ENCODE results near the gene GIMAP1.

The GIMAP1 gene

DNA sequence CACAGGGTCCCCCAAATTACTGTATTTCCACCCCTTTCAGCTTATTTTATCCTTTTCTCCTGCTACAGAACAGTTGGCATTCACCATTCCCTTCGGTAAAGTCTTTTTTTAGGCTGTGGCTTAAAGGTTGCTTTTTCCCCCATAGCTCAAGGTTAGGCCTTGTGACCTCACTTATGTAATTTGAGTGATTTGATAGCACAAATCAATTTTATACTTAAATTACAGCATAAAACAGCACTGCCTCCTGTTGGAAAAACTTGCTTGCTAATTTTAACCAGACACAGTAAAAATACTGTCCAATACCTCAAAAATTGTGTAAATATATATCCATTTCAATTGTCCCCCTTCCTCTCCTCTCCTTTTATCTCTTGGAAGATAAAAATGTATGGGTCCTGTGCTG lies 7.1 kb downstream of the GIMAP1 start:
- H3K9me3 ChIP-seq (ENCODE audit: control insufficient read depth in 1 of 2, low read length in 2 of 2), result peaks cover 4 to 7% of the 10 kb centered on the region in 2 donors
- H3K36me3 ChIP-seq (ENCODE audit: control insufficient read depth in 1 of 2, insufficient read depth in 2 of 2, low read length in 2 of 2), result peaks cover 0 to 9% of the 10 kb centered on the region in 2 donors
- no peak overlapping the region for H3K27ac ChIP-seq (ENCODE audit: low read length)
- no peaks in the 10 kb centered on the region for H3K4me1 ChIP-seq (ENCODE audit: control insufficient read depth in 1 of 2, insufficient read depth in 2 of 2, low read length in 2 of 2)
- H3K27me3 ChIP-seq (ENCODE audit: low read depth, low read length), result no peaks in the 10 kb centered on the region
- H3K4me3 ChIP-seq (ENCODE audit: low read depth in 1 of 2, low read length in 2 of 2), result no peak overlapping the region

DNA sequence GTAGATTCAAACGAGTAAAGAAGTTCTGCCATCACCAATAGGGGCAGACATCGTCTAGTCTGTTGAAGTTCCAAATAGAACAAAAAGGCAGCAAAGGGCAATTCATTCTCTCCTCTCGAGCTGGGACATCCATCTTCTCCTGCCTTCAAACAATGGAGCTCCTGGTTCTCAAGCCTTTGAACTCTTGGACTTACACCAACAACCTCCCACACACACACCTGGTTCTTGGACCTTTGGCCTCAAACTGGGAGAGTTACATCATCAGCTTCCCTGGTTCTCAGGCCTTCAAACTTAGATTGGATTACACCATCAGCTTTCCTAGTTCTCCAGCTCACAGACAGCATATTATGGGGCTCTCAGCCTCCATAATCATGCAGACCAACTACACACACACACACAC lies 11.0 kb downstream of the GIMAP1 start:
- H3K9me3 ChIP-seq (ENCODE audit: control insufficient read depth in 1 of 2, low read length in 2 of 2), result peaks cover 4 to 7% of the 10 kb centered on the region in 2 donors
- no peak overlapping the region for H3K4me3 ChIP-seq (ENCODE audit: low read depth in 1 of 2, low read length in 2 of 2)
- H3K27ac ChIP-seq (ENCODE audit: low read length), result no peak overlapping the region
- no peaks in the 10 kb centered on the region for H3K27me3 ChIP-seq (ENCODE audit: low read depth, low read length)
- no peaks in the 10 kb centered on the region for H3K36me3 ChIP-seq (ENCODE audit: control insufficient read depth in 1 of 2, insufficient read depth in 2 of 2, low read length in 2 of 2)
- no peaks in the 10 kb centered on the region for H3K4me1 ChIP-seq (ENCODE audit: control insufficient read depth in 1 of 2, insufficient read depth in 2 of 2, low read length in 2 of 2)

DNA sequence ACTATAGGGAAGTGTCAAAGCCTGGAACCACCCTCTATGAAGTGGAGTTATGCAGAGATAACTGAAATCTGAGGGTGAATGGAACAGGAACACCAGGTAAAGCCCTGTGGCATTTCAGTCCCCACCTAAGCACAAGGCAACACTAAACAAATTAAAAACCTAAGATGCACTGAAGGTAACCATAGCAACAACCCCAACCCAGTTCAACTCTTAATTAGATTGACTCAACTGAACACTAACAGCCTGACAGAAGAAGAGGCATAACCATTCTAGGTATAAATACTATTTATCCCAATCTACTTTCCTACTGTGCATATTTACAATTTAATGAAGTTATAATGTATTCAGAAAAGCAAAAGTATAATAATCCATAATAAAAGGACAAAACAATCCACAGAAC lies 11.6 kb downstream of the GIMAP1 start:
- H3K4me3 ChIP-seq (ENCODE audit: low read depth in 1 of 2, low read length in 2 of 2), result no peak overlapping the region
- no peaks in the 10 kb centered on the region for H3K36me3 ChIP-seq (ENCODE audit: control insufficient read depth in 1 of 2, insufficient read depth in 2 of 2, low read length in 2 of 2)
- H3K27me3 ChIP-seq (ENCODE audit: low read depth, low read length), result no peaks in the 10 kb centered on the region
- no peaks in the 10 kb centered on the region for H3K4me1 ChIP-seq (ENCODE audit: control insufficient read depth in 1 of 2, insufficient read depth in 2 of 2, low read length in 2 of 2)
- peaks cover 4 to 7% of the 10 kb centered on the region in 2 donors for H3K9me3 ChIP-seq (ENCODE audit: control insufficient read depth in 1 of 2, low read length in 2 of 2)
- H3K27ac ChIP-seq (ENCODE audit: low read length), result no peak overlapping the region

DNA sequence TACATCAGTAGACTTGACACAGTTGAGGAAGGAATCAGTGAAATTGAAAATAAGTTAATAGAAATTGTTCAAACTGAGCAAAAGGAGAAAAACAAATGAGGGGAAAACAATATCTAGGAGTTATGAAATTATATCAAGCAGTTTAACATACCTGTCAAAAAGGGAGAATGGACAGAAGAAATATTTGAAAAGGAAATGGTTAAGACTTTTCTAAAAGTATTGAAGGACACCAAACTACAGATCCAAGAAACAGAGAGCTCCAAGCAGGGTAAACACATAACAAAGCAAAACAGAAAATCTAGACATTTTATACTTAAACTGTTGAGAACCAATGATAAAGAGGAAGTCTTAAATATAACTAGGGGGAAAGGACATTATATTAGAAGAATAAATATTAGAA lies 12.2 kb downstream of the GIMAP1 start:
- no peak overlapping the region for H3K4me3 ChIP-seq (ENCODE audit: low read depth in 1 of 2, low read length in 2 of 2)
- no peaks in the 10 kb centered on the region for H3K36me3 ChIP-seq (ENCODE audit: control insufficient read depth in 1 of 2, insufficient read depth in 2 of 2, low read length in 2 of 2)
- peaks cover 4 to 7% of the 10 kb centered on the region in 2 donors for H3K9me3 ChIP-seq (ENCODE audit: control insufficient read depth in 1 of 2, low read length in 2 of 2)
- H3K27me3 ChIP-seq (ENCODE audit: low read depth, low read length), result no peaks in the 10 kb centered on the region
- H3K27ac ChIP-seq (ENCODE audit: low read length), result no peak overlapping the region
- H3K4me1 ChIP-seq (ENCODE audit: control insufficient read depth in 1 of 2, insufficient read depth in 2 of 2, low read length in 2 of 2), result no peaks in the 10 kb centered on the region

DNA sequence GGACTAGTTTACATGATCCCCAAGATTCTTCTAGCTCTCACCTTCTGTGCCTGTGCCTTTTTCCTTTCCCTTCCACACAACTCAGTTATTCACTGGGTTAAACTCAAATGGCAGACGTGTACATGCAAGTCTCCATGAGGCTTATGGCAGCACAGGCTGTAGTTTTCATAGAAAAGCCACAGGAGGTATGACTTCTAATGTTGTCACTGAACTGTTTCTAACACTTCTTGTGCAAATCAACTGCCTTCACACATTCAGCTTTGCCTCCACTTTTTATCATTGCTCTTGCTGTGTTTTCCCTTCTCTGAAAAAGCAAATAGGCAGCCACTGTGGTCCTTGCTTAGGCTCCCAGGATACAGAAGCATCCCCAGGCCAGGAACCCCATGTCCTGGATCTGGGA lies 15.5 kb downstream of the GIMAP1 start:
- Histone ChIP-seq H3K4me1 (ENCODE audit: control insufficient read depth in 1 of 2, insufficient read depth in 2 of 2, low read length in 2 of 2) (no peaks in the 10 kb centered on the region), H3K4me3 (ENCODE audit: low read depth in 1 of 2, low read length in 2 of 2) (no peak overlapping the region), H3K36me3 (ENCODE audit: control insufficient read depth in 1 of 2, insufficient read depth in 2 of 2, low read length in 2 of 2) (no peaks in the 10 kb centered on the region), H3K9me3 (ENCODE audit: control insufficient read depth in 1 of 2, low read length in 2 of 2) (peaks cover 3 to 4% of the 10 kb centered on the region in 2 donors), H3K27ac (ENCODE audit: low read length) (no peak overlapping the region), H3K27me3 (ENCODE audit: low read depth, low read length) (no peaks in the 10 kb centered on the region)

DNA sequence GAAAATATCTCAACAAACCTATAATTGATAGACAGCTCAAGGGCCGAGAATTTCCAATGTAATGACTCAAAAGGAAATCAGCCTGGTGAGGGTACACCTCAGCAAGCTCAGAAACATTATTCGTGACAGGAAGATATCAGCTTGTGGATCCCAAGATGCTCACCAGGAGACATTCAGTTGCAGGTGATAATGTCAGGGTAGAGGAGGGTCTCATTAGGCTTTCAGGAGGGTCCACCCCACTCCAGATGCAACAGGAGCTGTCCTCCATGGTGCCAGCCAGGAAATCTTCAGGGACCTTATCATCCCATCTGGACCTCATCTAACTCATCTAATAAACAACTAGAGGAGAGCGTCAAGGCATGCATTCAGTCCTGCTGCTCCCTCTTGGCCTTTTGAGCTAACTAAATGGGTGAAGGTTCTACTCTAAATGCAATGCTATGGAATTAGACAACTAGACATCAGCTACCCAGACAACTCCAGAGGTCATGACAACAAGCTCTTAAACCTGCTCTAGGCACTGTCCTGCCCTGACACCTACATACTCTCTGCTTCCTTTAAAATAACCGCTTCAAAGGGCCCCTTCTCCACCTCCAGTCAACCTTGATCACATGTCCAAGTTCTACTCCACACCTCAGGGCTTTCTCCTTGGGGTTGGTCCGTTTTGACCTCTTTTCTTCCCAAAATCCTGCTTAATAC lies 16.5 kb downstream of the GIMAP1 start:
- Histone ChIP-seq H3K4me1 (ENCODE audit: control insufficient read depth in 1 of 2, insufficient read depth in 2 of 2, low read length in 2 of 2) (no peaks in the 10 kb centered on the region), H3K9me3 (ENCODE audit: control insufficient read depth in 1 of 2, low read length in 2 of 2) (peaks cover 2% of the 10 kb centered on the region in 2 donors), H3K4me3 (ENCODE audit: low read depth in 1 of 2, low read length in 2 of 2) (no peak overlapping the region), H3K27me3 (ENCODE audit: low read depth, low read length) (no peaks in the 10 kb centered on the region), H3K36me3 (ENCODE audit: control insufficient read depth in 1 of 2, insufficient read depth in 2 of 2, low read length in 2 of 2) (no peaks in the 10 kb centered on the region), H3K27ac (ENCODE audit: low read length) (no peak overlapping the region)

DNA sequence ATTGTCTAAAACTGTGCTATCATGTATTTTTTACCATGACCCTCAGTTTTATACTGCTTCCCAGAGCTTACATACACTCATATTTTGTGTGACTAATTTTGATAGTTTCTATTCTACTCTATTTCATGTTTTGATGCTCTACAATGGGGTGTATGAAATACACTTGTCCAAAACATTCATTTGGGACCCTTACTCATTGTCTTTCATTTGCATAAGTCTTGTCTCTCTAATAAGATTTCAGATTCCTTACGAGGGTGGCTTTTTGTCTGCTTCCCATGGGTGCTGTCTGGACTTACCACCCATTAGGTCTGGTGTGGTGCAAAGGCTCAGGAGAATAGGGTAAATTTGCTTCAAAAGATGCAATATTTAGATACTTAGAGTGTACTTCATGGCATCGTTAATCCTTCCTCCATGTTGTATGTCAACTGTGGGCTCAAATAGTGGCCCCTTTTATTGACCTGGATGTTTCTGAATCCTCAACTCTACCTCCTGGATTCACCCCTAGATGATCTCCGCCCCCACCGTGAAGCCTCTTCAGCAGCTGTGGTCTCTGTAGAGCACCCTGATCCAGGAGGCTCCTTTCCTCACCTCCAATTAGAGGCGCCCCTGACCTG lies 17.2 kb downstream of the GIMAP1 start:
- Histone ChIP-seq H3K4me1 (ENCODE audit: control insufficient read depth in 1 of 2, insufficient read depth in 2 of 2, low read length in 2 of 2) (no peaks in the 10 kb centered on the region), H3K27ac (ENCODE audit: low read length) (no peak overlapping the region), H3K27me3 (ENCODE audit: low read depth, low read length) (no peaks in the 10 kb centered on the region), H3K4me3 (ENCODE audit: low read depth in 1 of 2, low read length in 2 of 2) (no peak overlapping the region), H3K9me3 (ENCODE audit: control insufficient read depth in 1 of 2, low read length in 2 of 2) (no peaks in the 10 kb centered on the region), H3K36me3 (ENCODE audit: control insufficient read depth in 1 of 2, insufficient read depth in 2 of 2, low read length in 2 of 2) (no peaks in the 10 kb centered on the region)

DNA sequence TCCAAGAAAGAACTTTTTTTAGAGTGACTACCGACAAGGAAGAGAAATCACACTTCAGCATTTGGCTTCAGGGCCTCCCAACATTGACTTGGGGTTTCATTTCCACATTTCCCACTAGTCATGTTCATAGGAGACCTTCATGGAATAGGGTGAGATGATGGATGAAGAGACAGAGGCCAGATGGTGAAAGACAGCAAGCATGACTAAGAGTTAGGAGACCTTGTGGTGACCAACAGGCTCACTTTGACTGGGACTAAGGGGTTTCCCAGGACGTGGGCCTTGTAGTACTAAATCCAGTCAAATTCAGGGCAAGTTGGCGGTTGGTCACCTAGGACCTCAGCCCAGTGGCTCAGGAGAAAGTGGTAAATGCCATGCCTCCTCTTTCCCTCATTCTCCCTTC lies 17.8 kb downstream of the GIMAP1 start:
- Histone ChIP-seq H3K9me3 (ENCODE audit: control insufficient read depth in 1 of 2, low read length in 2 of 2) (no peaks in the 10 kb centered on the region), H3K4me3 (ENCODE audit: low read depth in 1 of 2, low read length in 2 of 2) (no peak overlapping the region), H3K27ac (ENCODE audit: low read length) (no peak overlapping the region), H3K4me1 (ENCODE audit: control insufficient read depth in 1 of 2, insufficient read depth in 2 of 2, low read length in 2 of 2) (no peaks in the 10 kb centered on the region), H3K36me3 (ENCODE audit: control insufficient read depth in 1 of 2, insufficient read depth in 2 of 2, low read length in 2 of 2) (no peaks in the 10 kb centered on the region), H3K27me3 (ENCODE audit: low read depth, low read length) (no peaks in the 10 kb centered on the region)

DNA sequence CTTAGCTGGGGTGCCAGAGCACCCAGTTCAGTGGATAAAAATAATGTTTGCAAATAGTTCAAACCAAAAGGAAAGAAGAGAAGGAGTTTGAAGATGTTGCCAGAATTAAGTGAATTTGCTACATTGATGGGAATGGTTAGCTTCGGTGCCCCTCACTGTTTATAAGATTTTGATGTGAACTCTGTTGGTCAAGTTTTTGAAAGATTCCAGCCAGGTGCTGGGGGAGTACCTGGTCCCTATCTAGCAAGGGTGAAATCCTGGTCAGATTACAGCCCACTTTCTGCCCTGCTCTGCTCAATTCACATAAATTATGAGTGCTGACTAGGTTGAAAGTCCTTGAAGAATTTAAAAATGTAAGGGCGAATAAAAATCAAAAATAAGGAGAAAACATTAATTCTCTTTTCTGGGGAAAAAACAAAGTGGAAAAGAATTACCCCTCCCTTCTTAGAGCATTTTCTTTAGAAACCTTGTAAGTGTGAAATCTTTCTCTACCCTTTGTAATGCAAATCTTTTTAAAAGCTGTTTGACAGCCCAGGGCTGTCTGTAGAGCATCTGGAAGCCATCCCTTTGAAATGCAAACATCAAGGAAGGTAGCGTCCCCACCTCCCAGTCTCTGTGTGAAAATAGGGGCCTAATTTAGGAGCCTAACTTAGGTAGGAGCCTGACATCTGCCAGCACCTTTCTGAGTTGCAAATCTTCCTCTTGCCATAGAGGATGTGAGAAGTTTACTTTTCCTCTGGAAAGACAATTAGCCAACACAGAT lies 19.4 kb downstream of the GIMAP1 start:
- H3K27ac ChIP-seq (ENCODE audit: low read length), result peak overlapping the region; percentile 83
- no peak overlapping the region for H3K4me3 ChIP-seq (ENCODE audit: low read depth in 1 of 2, low read length in 2 of 2)
- no peaks in the 10 kb centered on the region for H3K36me3 ChIP-seq (ENCODE audit: control insufficient read depth in 1 of 2, insufficient read depth in 2 of 2, low read length in 2 of 2)
- H3K27me3 ChIP-seq (ENCODE audit: low read depth, low read length), result no peaks in the 10 kb centered on the region
- H3K9me3 ChIP-seq (ENCODE audit: control insufficient read depth in 1 of 2, low read length in 2 of 2), result no peaks in the 10 kb centered on the region
- H3K4me1 ChIP-seq (ENCODE audit: control insufficient read depth in 1 of 2, insufficient read depth in 2 of 2, low read length in 2 of 2), result no peaks in the 10 kb centered on the region

DNA sequence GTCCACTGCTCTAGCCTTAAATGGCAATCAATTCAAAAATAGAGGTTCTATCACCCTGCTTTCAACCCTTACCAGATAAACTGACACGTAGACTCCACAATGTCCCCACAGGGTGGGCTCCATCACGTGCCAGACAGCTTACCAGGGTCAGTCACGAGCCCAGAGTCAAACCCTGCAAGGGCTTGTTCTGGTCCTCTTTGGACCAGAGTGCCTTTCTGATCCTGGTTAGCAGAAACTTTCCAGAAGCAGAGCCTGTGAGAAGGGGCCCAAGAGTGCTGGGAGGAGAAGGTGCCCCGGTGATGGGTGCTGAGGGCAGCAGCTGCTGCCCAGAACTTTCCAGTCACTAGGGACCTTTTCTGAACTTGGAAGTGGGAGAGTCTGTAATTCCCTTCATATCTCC lies 20.5 kb downstream of the GIMAP1 start:
- Histone ChIP-seq H3K9me3 (ENCODE audit: control insufficient read depth in 1 of 2, low read length in 2 of 2) (no peaks in the 10 kb centered on the region), H3K36me3 (ENCODE audit: control insufficient read depth in 1 of 2, insufficient read depth in 2 of 2, low read length in 2 of 2) (no peaks in the 10 kb centered on the region), H3K27me3 (ENCODE audit: low read depth, low read length) (no peaks in the 10 kb centered on the region), H3K27ac (ENCODE audit: low read length) (peak overlapping the region; percentile 83), H3K4me1 (ENCODE audit: control insufficient read depth in 1 of 2, insufficient read depth in 2 of 2, low read length in 2 of 2) (no peaks in the 10 kb centered on the region), H3K4me3 (ENCODE audit: low read depth in 1 of 2, low read length in 2 of 2) (peak overlapping the region; percentile 31 to 67)

DNA sequence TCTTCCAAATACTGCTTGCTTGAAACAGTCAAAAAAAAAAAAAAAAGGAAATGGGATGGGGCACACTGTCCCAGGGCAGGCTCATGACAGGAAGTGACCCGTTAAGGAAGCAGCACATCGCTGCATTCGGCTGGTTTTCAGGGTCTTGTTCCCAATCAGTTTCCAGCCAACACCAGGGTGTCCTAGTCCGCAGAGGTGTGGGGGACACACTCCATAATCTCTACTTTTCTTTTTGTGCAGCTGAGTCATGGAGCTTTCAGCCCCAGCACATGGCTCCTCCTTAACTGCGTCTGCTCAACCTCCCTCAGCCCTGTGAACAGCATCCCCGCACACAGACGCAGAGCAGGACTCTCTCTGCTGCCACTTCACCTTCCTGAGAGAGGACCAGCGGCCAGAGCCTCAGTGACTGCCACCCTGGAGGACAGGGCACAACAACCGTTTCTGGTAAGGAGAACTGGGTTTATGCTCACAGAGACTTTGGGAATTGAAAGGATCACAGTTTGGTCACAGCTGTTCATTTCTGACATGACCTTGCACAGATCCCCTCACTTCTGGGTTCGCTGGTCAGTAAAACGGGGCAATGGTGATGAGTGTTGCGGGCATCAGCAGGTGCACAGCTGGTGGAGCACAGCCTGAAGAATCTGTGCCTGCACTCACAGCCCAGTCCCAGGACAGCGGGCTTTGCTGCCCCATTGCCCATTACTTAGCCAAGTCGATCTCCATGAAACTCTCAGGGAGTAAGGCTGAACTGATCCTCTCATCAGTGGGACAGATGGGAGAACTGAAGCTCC lies 21.0 kb downstream of the GIMAP1 start, which contains the start of gene GIMAP5:
Gene GIMAP5, plus strand, starts transcription at position 154 of the 791 bp plus-strand sequence. CDS start 3,467 bp downstream, outside the sequence.
- Histone ChIP-seq H3K36me3 (ENCODE audit: control insufficient read depth in 1 of 2, insufficient read depth in 2 of 2, low read length in 2 of 2) (no peaks in the 10 kb centered on the region), H3K4me1 (ENCODE audit: control insufficient read depth in 1 of 2, insufficient read depth in 2 of 2, low read length in 2 of 2) (no peaks in the 10 kb centered on the region), H3K4me3 (ENCODE audit: low read depth in 1 of 2, low read length in 2 of 2) (peak within 1 kb of the TSS; percentile 31 to 67), H3K27me3 (ENCODE audit: low read depth, low read length) (no peaks in the 10 kb centered on the region), H3K27ac (ENCODE audit: low read length) (peak within 1 kb of the TSS; percentile 83), H3K9me3 (ENCODE audit: control insufficient read depth in 1 of 2, low read length in 2 of 2) (no peaks in the 10 kb centered on the region)
